Adipocyte (in vitro differentiated cells): ENCODE results near the gene SSTR1.

Source experiments
- DNase-seq: peaks from one replicate; pipeline ENCODE4 v3.0.0-alpha.2; 2015; ENCODE audit warnings: low read depth
- H3K27me3 ChIP-seq: replicated peaks from 2 replicates; pipeline ENCODE4 v1.7.0; 2013; ENCODE audit warnings: mild to moderate bottlenecking, low read length, moderate library complexity; ENCODE audit not compliant: control insufficient read depth, insufficient read depth
- H3K36me3 ChIP-seq: 2 replicates; pipeline ENCODE4 v1.7.0; 2013; ENCODE audit warnings: low read length, mild to moderate bottlenecking, moderate library complexity; ENCODE audit not compliant: control insufficient read depth, insufficient read depth, severe bottlenecking
- H3K4me1 ChIP-seq: 2 replicates; pipeline ENCODE4 v1.7.0; 2013; ENCODE audit warnings: mild to moderate bottlenecking, low read length, moderate library complexity; ENCODE audit not compliant: control insufficient read depth, insufficient read depth
- H3K4me3 ChIP-seq: 2 replicates; pipeline ENCODE4 v1.7.0; 2013; ENCODE audit warnings: mild to moderate bottlenecking, low read length, moderate library complexity
- H3K9ac ChIP-seq: 2 replicates; pipeline ENCODE4 v1.7.0; 2013; ENCODE audit warnings: mild to moderate bottlenecking, low read length, moderate library complexity
- H3K9me3 ChIP-seq: 2 replicates; pipeline ENCODE4 v1.7.0; 2013; ENCODE audit warnings: mild to moderate bottlenecking, low read length, moderate library complexity; ENCODE audit not compliant: control insufficient read depth

SSTR1 gene

DNA sequence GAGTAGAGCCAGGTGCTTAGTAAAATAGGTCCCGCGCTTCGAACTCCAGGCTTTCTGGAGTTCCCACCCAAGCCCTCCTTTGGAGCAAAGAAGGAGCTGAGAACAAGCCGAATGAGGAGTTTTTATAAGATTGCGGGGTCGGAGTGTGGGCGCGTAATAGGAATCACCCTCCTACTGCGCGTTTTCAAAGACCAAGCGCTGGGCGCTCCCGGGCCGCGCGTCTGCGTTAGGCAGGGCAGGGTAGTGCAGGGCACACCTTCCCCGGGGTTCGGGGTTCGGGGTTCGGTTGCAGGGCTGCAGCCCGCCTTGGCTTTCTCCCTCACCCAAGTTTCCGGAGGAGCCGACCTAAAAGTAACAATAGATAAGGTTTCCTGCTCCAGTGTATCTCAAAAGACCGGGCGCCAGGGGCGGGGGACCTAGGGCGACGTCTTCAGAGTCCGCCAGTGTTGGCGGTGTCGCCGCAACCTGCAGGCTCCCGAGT lies 3.6 kb downstream of the SSTR1 start:
- Histone ChIP-seq H3K4me3 (peak overlapping the region; percentile 75), H3K36me3 (no peaks in the 10 kb centered on the region), H3K4me1 (peaks cover 11% of the 10 kb centered on the region), H3K9ac (no peak overlapping the region), H3K27me3 (peaks cover 44% of the 10 kb centered on the region), H3K9me3 (no peaks in the 10 kb centered on the region)
- DNase-seq: no peak

DNA sequence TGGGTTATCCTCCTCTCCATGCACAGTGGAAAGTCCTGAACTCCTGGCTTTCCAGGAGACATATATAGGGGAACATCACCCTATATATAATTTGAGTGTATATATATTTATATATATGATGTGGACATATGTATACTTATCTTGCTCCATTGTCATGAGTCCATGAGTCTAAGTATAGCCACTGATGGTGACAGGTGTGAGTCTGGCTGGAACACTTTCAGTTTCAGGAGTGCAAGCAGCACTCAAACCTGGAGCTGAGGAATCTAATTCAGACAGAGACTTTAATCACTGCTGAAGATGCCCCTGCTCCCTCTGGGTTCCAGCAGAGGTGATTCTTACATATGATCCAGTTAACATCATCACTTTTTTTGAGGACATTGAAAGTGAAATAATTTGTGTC lies 4.4 kb downstream of the SSTR1 start:
- peaks cover 11% of the 10 kb centered on the region for H3K4me1 ChIP-seq
- H3K9me3 ChIP-seq: no peaks in the 10 kb centered on the region
- no peaks in the 10 kb centered on the region for H3K36me3 ChIP-seq
- peak overlapping the region; percentile 75 for H3K4me3 ChIP-seq
- no peak for DNase-seq
- no peak overlapping the region for H3K9ac ChIP-seq
- peaks cover 39% of the 10 kb centered on the region for H3K27me3 ChIP-seq

DNA sequence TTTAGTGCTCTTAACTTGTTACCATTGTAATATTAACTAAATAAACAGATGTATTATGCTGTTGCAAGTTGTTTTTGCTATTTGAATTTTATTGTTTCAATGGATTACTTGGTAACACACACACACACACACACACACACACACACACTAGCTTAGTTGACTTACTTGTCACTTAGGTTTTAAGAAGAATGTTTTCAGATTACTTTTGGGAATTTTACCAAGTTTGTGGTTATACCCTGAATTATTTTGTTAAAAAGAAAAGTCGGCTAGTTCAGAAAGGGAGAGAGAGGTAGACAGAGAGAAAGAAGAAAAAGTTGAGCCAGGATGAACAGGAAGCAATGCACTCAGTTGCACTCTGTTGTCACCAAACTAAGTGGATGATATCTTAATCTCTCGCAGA lies 5.3 kb downstream of the SSTR1 start:
- H3K4me3 ChIP-seq: no peak overlapping the region
- peaks cover 8% of the 10 kb centered on the region for H3K4me1 ChIP-seq
- H3K36me3 ChIP-seq: no peaks in the 10 kb centered on the region
- peaks cover 30% of the 10 kb centered on the region for H3K27me3 ChIP-seq
- no peaks in the 10 kb centered on the region for H3K9me3 ChIP-seq
- no peak for DNase-seq
- H3K9ac ChIP-seq: no peak overlapping the region

DNA sequence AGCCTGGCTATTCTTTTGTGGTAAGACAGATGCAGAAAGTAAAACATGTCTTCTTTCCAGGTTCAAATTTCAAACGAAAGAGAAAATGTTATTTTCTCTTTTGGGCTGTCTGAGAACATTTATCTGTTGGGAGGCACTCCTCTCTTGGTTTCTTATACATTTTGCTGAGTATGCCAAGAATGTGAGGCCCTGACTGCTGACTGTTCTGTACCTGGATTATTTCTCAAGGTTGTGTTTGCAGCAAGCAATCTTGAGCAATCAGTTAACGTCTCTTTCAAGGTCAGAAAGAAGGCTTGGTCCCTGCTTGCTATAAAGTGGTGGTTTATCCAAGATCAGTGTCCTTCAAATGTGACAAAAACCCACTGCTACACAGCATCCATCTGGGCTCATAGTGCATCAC lies 9.8 kb downstream of the SSTR1 start:
- Histone ChIP-seq H3K36me3 (no peaks in the 10 kb centered on the region), H3K27me3 (peaks cover 6% of the 10 kb centered on the region), H3K9ac (no peak overlapping the region), H3K4me3 (no peak overlapping the region), H3K4me1 (no peaks in the 10 kb centered on the region), H3K9me3 (no peaks in the 10 kb centered on the region)
- DNase-seq: no peak

DNA sequence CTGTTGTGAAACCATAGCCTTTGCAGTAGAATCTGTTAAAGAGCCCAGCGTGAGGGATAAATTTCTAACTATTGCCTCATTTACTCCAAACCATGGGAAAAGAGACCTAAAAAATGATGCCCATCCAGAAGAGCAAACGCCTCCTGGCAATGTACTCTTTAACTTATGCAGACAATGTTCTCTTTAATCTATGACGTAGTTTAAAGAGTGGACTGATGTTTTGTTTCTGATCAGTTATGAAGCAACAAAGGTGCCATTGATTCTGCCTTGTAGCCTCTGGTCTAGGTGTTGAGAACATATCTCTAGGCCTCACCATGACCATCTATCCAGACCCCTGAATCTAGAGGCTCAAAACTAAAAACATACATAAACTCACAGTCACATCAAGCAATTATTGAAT lies 13.4 kb downstream of the SSTR1 start:
- Histone ChIP-seq H3K4me3 (no peak overlapping the region), H3K27me3 (no peaks in the 10 kb centered on the region), H3K9me3 (no peaks in the 10 kb centered on the region), H3K9ac (no peak overlapping the region), H3K36me3 (no peaks in the 10 kb centered on the region), H3K4me1 (peaks cover 5% of the 10 kb centered on the region)
- DNase-seq: no peak

DNA sequence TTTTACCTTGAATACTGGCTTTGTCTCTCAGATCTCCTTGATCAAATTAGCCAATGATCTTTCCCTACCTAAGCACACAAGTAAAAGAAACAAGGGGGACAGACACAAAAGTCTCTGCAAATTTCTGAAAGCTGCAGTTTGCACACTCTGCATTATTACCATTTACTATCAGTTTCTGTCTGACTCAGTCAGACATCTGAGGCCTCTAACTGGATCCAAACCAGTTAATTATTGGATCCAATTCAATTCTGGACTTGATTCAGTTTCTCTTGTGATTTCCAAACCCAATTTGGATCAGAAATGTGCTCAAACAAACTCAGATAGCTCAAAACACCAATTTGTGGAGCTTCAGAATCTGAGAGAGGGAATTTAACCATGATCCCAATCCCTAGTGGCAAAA lies 16.6 kb downstream of the SSTR1 start:
- DNase-seq: no peak
- Histone ChIP-seq H3K9me3 (no peaks in the 10 kb centered on the region), H3K4me3 (no peak overlapping the region), H3K27me3 (no peaks in the 10 kb centered on the region), H3K9ac (no peak overlapping the region), H3K36me3 (no peaks in the 10 kb centered on the region), H3K4me1 (peaks cover 5% of the 10 kb centered on the region)

DNA sequence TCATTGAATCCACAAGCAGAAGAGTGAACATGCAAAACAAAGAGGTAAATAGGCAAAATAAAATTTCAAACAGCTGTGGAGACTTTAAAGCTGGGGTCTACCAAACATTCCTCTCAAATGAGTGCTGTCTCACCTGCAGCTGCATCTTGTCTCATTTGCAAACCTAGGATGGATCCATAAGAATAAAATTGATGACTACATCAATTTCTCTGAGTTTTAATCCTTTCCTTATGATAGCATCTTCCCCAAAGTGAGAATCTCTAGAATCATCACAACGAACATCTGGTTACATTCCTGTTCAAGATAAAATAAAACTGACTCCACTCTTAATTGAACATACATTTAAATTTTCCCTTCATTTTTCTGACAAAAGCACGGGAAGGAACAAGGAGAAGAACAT lies 18.2 kb downstream of the SSTR1 start:
- Histone ChIP-seq H3K4me1 (peaks cover 5% of the 10 kb centered on the region), H3K36me3 (no peaks in the 10 kb centered on the region), H3K9ac (no peak overlapping the region), H3K9me3 (no peaks in the 10 kb centered on the region), H3K4me3 (no peak overlapping the region), H3K27me3 (no peaks in the 10 kb centered on the region)
- no peak for DNase-seq

DNA sequence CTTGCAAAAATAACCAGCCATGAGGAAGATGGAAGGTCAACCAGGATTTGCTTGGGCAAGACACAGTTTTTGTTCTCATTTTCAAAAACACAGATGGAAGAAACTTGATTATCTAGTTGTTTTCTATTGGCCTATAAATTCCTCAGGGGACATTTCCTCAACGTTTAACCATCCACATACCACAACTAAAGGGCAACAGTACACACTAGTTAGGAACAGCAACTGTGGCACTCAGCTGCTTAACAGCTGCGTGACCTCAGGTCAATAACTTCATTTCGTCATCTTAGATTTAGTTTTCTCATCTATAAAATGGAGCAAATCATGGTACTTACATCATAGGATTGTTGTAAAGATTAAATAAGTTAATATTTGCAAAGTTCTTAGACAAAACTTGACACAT lies 18.7 kb downstream of the SSTR1 start:
- Histone ChIP-seq H3K27me3 (no peaks in the 10 kb centered on the region), H3K4me3 (no peak overlapping the region), H3K9ac (no peak overlapping the region), H3K36me3 (no peaks in the 10 kb centered on the region), H3K9me3 (peaks cover under 1% of the 10 kb centered on the region), H3K4me1 (peaks cover 5% of the 10 kb centered on the region)
- no peak for DNase-seq

DNA sequence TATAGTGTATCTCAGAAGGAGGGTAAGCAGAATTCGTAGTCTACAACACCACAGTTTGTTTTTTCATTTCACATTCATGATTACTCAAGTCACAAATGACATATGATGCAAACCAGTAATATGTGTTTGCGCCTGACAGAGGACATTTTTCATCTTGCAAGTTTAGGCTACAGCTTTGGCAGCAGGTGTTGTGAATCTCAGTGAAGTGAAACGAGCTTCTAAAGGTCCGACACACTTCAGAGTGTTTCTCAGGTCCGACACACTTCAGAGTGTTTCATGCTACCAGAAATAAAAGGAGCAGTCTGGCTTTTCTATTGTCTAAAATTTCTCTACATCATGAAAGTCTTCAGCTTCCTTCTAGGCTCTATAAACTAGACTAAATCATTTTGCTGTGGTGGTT lies 25.5 kb downstream of the SSTR1 start:
- Histone ChIP-seq H3K9me3 (peaks cover 3% of the 10 kb centered on the region), H3K4me3 (no peak overlapping the region), H3K27me3 (peaks cover 5% of the 10 kb centered on the region), H3K36me3 (no peaks in the 10 kb centered on the region), H3K4me1 (no peaks in the 10 kb centered on the region), H3K9ac (no peak overlapping the region)
- no peak for DNase-seq

DNA sequence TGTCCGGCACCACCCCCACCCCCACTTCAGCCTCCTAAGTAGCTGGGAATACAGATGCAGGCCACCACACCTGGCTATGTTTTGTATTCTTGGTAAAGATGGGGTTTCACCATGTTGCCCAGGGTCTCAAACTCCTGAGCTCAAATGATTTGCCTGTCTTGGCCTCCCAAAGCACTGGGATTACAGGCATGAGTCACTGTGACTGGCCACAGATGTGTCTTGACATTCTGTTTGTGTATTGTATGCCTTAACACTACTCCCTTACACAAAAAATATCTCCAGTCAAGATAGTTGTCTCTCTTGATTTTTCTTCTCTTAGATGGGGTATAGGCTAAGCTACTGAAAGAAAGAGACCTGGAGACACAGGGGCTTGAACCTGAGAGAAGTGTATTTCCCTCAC lies 30.6 kb downstream of the SSTR1 start:
- no peaks in the 10 kb centered on the region for H3K4me1 ChIP-seq
- H3K36me3 ChIP-seq: no peaks in the 10 kb centered on the region
- no peak overlapping the region for H3K4me3 ChIP-seq
- DNase-seq: peak; percentile 34
- no peaks in the 10 kb centered on the region for H3K9me3 ChIP-seq
- H3K9ac ChIP-seq: no peak overlapping the region
- H3K27me3 ChIP-seq: peaks cover 5% of the 10 kb centered on the region

DNA sequence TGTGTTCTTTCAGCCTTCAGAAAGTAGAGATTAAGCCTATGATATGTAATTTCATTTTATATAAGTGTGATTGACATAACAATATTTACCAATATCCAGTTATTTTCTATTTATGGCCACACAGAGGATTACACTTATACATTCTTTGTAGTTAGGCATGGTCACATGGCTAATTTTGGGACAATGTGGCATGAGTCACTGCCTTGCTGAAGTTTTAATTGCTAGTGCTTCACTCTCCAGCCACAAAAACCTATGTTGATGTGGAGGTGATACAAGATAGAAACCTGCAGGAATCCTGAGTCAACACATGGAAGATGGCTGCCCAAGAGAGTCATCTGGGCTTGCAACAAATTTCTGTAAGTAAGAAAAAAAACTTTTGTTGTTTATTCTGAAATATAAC lies 31.2 kb downstream of the SSTR1 start:
- no peak overlapping the region for H3K4me3 ChIP-seq

DNA sequence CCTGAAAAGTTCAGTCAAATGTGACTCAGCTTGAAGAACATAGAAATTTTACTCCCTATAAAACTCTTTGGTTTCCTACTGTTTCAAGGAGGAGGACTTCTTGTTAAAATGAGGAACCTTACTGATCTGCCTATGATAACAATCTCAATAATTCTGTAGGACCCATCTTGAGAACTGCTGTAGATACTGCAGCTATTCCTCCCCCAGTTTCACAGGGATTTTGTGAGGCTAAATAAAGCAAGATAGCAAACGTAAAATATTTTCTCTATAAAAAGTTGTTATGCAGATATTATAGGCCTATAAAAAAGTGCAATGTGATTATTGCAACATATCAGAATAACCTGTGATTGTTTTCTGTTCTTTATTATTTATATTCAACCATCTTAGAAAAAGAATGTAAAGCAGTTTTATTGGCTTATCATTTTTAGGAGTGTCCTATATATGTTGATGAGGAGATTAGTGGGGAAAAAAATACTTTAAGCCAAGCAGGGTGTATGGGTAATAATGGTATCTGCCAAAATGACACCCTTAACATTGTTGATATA lies 36.1 kb downstream of the SSTR1 start:
- H3K4me3 ChIP-seq: no peak overlapping the region
- no peak overlapping the region for H3K9ac ChIP-seq
- H3K27me3 ChIP-seq: no peaks in the 10 kb centered on the region
- no peaks in the 10 kb centered on the region for H3K9me3 ChIP-seq
- no peaks in the 10 kb centered on the region for H3K36me3 ChIP-seq
- H3K4me1 ChIP-seq: no peaks in the 10 kb centered on the region
- no peak for DNase-seq

More for the DNA sequence above, 31.2 kb downstream of the SSTR1 start:
- Histone ChIP-seq H3K27me3 (peaks cover 3% of the 10 kb centered on the region), H3K4me1 (no peaks in the 10 kb centered on the region), H3K36me3 (no peaks in the 10 kb centered on the region), H3K9me3 (no peaks in the 10 kb centered on the region), H3K9ac (no peak overlapping the region)
- peak; percentile 24 for DNase-seq
